ENCODE measurements around the gene UQCR10.

UQCR10 gene

DNA sequence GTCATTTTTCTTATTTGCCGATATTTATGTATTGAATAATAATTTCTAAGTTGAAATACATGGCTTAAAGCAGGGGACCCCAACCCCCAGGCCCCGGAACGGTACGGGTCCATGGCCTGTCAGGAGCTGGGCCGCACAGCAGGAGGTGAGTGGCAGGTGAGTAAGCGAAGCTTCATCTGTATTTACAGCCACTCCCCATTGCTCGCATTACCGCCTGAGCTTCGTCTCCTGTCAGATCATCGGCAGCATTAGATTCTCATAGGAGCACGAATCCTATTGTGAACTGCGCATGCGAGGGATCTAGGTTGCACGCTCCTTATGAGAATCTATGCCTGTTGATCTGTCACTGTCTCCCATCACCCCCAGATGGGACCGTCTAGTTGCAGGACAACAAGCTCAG, 4.9 kb upstream of the UQCR10 start:
- no peak for DNase-seq (ENCODE audit: low read depth in 3 of 3, low spot score in 1 of 3)

GRCh38 chr22:29765905-29766631, 1.1 kb upstream of the UQCR10 start:
- DNase-seq (ENCODE audit: low read depth in 3 of 3, low spot score in 1 of 3), result no peak

- peak; percentile 77 to 81 (median 80) for DNase-seq (ENCODE audit: low read depth in 3 of 3, low spot score in 1 of 3)
Measured at GRCh38 chr22:29766632-29767170, 468 bp upstream of the UQCR10 start, which contains the start of gene ZMAT5. TSS of gene ZMAT5 (minus strand) at chr22:29767007. CDS start at chr22:29748544, 18,463 bp downstream.

GRCh38 chr22:29768052-29768693, 1.0 kb downstream of the UQCR10 start:
- DNase-seq (ENCODE audit: low read depth in 3 of 3, low spot score in 1 of 3), result no peak

DNA sequence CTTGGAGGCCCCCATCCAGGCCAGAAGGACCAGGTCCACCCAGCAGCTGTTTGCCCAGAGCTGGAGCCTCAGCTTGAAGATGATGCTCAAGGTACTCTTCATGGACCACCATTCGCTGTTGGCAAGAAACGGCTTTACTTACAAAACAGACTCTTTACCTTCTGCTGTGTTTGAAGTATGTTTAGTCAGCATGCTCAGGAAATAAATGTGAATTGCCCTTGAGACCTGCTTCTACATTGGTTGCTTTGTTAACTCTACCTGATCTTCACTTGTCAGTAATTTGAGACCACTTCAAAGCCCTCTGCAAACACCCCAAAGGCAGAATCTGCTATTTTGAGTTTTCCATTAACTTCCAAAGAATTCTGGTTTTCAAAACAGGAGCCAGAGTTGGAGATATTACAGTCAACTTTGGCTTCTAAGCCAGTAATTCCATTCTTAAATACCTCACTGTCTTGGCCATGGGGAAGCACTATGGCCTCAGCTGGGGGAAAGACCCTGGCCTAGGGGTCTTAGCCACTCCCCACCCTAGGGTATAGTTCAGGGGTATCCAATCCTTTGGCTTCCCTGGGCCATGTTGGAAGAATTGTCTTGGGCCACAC, 2.7 kb downstream of the UQCR10 start:
- no peak for DNase-seq (ENCODE audit: low read depth in 3 of 3, low spot score in 1 of 3)

DNA sequence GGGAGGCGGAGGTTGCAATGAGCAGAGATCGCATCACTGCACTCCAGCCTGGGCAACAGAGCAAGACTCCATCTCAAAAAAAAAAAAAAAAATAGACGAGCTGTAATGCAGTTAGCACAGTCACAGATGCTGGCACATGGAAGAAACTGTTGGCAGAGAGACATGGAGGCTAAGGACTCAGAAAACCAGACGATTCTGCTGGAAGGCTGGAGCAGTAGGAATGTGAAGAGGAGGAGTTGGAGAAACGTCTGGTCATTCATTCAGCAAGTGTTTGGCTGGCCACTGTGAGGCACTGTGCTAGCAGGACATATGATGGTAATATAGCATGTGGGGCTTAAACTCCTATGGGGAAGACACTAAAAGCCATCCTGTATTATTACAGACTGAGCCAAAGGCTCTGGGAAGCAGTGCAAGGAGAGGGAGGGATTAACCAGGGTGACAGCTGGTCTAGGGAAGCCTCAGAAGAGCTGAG, 5.0 kb downstream of the UQCR10 start:
- no peak for DNase-seq (ENCODE audit: low read depth in 3 of 3, low spot score in 1 of 3)

GRCh38 chr22:29773233-29773632, 6.1 kb downstream of the UQCR10 start:
- no peak for DNase-seq (ENCODE audit: low read depth in 3 of 3, low spot score in 1 of 3)

- DNase-seq (ENCODE audit: low read depth in 3 of 3, low spot score in 1 of 3), result no peak
Measured at GRCh38 chr22:29780220-29780619, 13.1 kb downstream of the UQCR10 start.

- DNase-seq (ENCODE audit: low read depth in 3 of 3, low spot score in 1 of 3), result no peak
Measured at GRCh38 chr22:29780748-29781676, 13.8 kb downstream of the UQCR10 start.

DNA sequence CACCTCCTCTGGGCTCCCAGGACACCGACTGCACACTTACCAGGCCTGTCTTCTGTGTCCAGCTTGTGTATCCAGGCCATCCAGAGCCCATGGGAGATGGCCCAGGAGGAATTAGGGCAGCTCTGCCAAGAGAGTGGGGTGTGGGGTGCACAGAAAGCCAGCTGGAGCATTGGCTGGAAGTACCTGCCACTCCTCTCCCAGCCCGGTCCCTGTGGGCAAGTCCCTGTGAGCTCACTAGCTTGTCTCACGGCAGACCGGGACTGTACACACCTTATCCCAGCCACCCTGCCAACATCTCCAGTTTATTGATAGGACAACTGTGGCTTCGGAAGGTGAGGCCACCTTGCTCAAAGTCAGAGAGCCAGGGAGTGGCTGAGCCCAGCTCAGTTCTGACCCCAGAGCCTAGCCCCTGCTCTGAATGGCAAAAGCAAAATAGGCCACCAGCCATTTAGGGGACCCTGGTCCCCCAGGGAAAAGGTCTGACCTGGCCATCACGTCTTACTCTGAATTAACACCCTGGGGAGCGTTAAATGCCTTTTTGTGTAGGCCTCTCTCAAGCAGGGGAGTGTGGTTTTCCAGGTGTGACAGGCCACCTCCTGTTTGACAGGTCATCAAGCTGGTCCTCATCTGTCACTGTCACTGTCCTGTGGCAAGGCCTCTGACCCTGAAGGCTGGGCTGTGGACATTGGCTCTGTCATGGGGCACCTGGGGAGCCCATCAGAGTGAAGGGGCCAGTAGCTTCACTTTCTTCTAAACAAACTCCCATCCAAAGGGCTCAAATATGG, 15.1 kb downstream of the UQCR10 start:
- DNase-seq (ENCODE audit: low read depth in 3 of 3, low spot score in 1 of 3), result no peak

- no peak for DNase-seq (ENCODE audit: low read depth in 3 of 3, low spot score in 1 of 3)
Measured at GRCh38 chr22:29784451-29785361, 17.5 kb downstream of the UQCR10 start.

GRCh38 chr22:29786031-29786430, 18.9 kb downstream of the UQCR10 start:
- DNase-seq (ENCODE audit: low read depth in 3 of 3, low spot score in 1 of 3), result no peak

GRCh38 chr22:29787371-29787980, 20.3 kb downstream of the UQCR10 start:
- DNase-seq (ENCODE audit: low read depth in 3 of 3, low spot score in 1 of 3), result no peak

DNA sequence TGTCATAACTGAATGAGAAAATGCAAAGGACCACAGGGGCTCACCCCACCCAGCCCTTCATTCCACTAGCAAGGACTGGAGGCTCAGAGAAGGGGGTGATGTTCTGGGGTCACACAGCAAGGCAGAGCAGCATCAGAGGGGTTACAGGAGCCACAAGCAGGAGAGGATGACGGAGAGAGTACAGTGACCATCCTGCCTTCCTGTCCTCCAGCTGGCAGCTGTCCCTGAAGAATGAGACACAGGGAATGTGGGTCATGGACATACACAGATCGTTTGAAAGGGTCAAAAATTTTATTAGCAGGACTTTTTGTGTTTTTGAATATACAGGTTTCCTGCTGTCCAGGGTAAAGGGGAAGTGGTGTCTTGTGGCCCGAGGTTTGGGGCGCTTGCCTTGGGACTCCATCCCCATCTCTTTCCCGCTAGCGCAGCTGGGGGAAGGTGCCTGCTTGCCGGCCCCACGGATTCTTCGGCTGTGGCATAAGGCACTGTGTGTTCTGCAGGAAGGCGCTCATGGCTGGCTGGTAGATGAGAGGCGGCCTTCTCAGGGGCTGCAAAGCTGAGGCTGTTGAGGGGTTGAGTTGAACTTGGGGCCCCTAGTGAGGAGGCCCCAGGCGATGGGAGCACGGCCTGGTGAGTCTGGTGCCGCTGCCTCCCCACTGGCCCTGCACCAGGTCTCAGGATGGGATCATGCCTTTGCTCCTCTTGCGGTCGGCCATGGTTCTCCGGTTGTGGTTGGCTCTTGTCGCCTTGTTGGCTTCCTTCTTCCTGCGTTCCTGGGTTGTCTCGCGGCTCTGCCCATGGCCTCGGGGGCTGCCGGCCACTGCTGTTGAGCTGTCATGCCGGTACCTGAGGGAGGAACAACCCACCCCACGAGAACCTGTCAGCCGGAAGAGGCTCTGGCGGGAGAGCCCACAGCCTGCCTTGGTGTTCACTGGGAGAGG, 21.4 kb downstream of the UQCR10 start:
- no peak for DNase-seq (ENCODE audit: low read depth in 3 of 3, low spot score in 1 of 3)

- DNase-seq (ENCODE audit: low read depth in 3 of 3, low spot score in 1 of 3), result no peak
Measured at GRCh38 chr22:29790061-29790460, 22.9 kb downstream of the UQCR10 start.

- no peak for DNase-seq (ENCODE audit: low read depth in 3 of 3, low spot score in 1 of 3)
Measured at GRCh38 chr22:29793396-29793795, 26.2 kb downstream of the UQCR10 start.

DNA sequence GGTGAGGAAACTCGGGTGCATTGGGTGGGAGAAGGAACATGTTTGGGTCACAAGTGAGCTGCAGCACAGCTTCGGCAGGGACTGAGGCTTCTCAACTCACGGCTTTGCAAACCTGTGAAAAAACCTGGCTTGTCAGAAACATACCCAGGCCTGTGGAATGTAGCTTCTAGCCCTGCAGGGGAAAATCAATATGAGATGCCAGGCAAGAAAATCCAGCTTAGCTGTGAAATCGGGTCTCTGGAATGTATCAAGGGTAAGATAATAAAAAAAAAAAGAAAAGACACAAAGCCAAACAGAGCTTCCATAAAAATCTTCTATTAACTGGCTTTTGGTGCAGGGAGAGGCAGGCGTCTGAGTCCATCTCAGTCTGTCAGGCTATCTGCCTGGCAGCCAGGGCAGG, 28.5 kb downstream of the UQCR10 start:
- no peak for DNase-seq (ENCODE audit: low read depth in 3 of 3, low spot score in 1 of 3)

DNA sequence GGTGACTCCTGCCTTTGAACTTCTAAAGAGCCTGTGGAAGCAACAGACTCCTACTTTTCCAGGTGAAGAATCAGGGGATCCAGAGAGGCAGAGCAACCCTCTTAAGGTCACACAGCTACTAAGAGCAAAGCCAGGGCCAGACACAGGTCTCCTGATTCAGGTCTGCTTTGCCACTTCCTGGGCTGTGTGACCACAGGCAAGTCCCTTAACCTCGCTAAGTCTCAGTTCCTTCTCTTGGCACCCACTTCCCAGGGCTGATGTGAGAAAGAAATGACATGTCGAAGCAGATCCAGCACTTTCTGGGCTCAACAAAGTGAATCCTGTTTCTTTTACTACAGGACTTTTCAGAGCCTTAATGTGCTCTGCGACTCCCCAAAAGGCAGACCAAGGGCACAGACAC, 30.2 kb downstream of the UQCR10 start:
- no peak for DNase-seq (ENCODE audit: low read depth in 3 of 3, low spot score in 1 of 3)
